MM.1S (cell line): ENCODE measurements around the gene DOCK10.

Experiments used
- DNase-seq: peaks from one replicate; pipeline ENCODE4 v3.0.0-alpha.2; 2015
- H2AFZ ChIP-seq: fragments of 300-600 bp; sonication (generic); 2 replicates; pipeline ENCODE4 v1.6.0; 2016; ENCODE audit warnings: antibody characterized with exemption, low read length
- H3F3A ChIP-seq: fragments of 300-600 bp; sonication (generic); 2 replicates; pipeline ENCODE4 v1.6.1; 2016; ENCODE audit warnings: mild to moderate bottlenecking, antibody characterized with exemption, low read length, moderate library complexity, mixed read lengths; ENCODE audit not compliant: insufficient read depth
- H3K27ac ChIP-seq: fragments of 300-600 bp; sonication (generic); 2 replicates; pipeline ENCODE4 v1.5.1; 2016; ENCODE audit warnings: mild to moderate bottlenecking, low read length
- H3K27me3 ChIP-seq: fragments of 300-600 bp; sonication (generic); replicated peaks from 2 replicates; pipeline ENCODE4 v1.6.0; 2016; ENCODE audit warnings: low read length; ENCODE audit not compliant: insufficient read depth
- H3K36me3 ChIP-seq: fragments of 300-600 bp; sonication (generic); replicated peaks from 2 replicates; pipeline ENCODE4 v1.6.1; 2016; ENCODE audit warnings: mild to moderate bottlenecking, low read length, mixed read lengths; ENCODE audit not compliant: insufficient read depth
- H3K4me1 ChIP-seq: fragments of 300-600 bp; sonication (generic); 2 replicates; pipeline ENCODE4 v1.6.1; 2016; ENCODE audit warnings: low read length, mixed read lengths
- H3K4me2 ChIP-seq: fragments of 300-600 bp; sonication (generic); 2 replicates; pipeline ENCODE4 v1.6.0; 2016; ENCODE audit warnings: low read depth, low read length
- H3K4me3 ChIP-seq: fragments of 300-600 bp; sonication (generic); 2 replicates; pipeline ENCODE4 v1.5.1; 2016; ENCODE audit warnings: low read length, mixed read lengths
- H3K79me2 ChIP-seq: fragments of 300-600 bp; sonication (generic); 2 replicates; pipeline ENCODE4 v1.6.1; 2016; ENCODE audit warnings: mixed run types, low read length, mixed read lengths
- H3K9ac ChIP-seq: fragments of 300-600 bp; sonication (generic); 2 replicates; pipeline ENCODE4 v1.6.1; 2016; ENCODE audit warnings: low read length, mixed read lengths
- H3K9me2 ChIP-seq: fragments of 300-600 bp; sonication (generic); replicated peaks from 2 replicates; pipeline ENCODE4 v1.6.1; 2016; ENCODE audit warnings: mild to moderate bottlenecking, low read length, mixed read lengths; ENCODE audit not compliant: insufficient read depth
- H3K9me3 ChIP-seq: fragments of 300-600 bp; sonication (generic); replicated peaks from 2 replicates; pipeline ENCODE4 v1.6.1; 2016; ENCODE audit warnings: mild to moderate bottlenecking, low read length, mixed read lengths; ENCODE audit not compliant: insufficient read depth
- H4K20me1 ChIP-seq: fragments of 300-600 bp; sonication (generic); 2 replicates; pipeline ENCODE4 v1.6.1; 2016; ENCODE audit warnings: mild to moderate bottlenecking, low read length, moderate library complexity, mixed read lengths; ENCODE audit not compliant: insufficient read depth
- EZH2 ChIP-seq: fragments of 300-600 bp; sonication (generic); optimal IDR thresholded peaks from 2 replicates; pipeline ENCODE3; 2017; ENCODE audit warnings: low read depth, mild to moderate bottlenecking, antibody characterized with exemption, low read length, mixed read lengths
- EZH2phosphoT487 ChIP-seq: fragments of 300-600 bp; sonication (generic); IDR thresholded peaks from 2 replicates; pipeline ENCODE4 v1.6.1; 2018; ENCODE audit warnings: antibody characterized with exemption, low read length
- TF ChIP-seq, protein P1 (sequence below): fragments of 300-600 bp; sonication (generic); IDR thresholded peaks from 2 replicates; pipeline ENCODE4 v1.5.1; 2016; ENCODE audit warnings: antibody characterized with exemption, low read length, mixed read lengths

DOCK10 gene

DNA sequence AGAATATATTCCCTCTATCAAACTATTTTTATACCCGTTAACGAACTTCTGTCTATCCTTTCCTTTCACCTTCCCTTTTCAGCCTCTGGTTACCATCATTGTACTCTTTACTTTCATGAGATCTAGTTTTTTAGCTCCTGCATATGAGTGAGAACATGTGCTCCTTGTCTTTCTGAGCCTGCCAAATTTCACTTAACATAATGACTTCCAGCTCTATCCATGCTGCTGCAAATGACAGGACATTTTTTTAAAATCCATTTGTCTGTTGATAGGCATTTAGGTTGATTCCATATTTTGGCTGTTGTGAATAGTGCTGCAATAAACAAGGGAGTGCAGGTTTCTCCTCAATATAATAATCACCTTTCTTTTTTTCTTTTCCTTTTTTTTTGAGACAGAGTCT, 317.9 kb downstream of the DOCK10 start:
- Histone ChIP-seq H3F3A (no peaks in the 10 kb centered on the region), H3K9me2 (no peaks in the 10 kb centered on the region), H3K4me3 (no peak overlapping the region), H3K36me3 (no peaks in the 10 kb centered on the region), H3K4me2 (no peak overlapping the region), H3K27ac (no peak overlapping the region), H3K9ac (no peak overlapping the region), H3K9me3 (no peaks in the 10 kb centered on the region), H4K20me1 (no peaks in the 10 kb centered on the region), H3K79me2 (no peaks in the 10 kb centered on the region), H3K27me3 (no peaks in the 10 kb centered on the region), H3K4me1 (no peaks in the 10 kb centered on the region), H2AFZ (no peak overlapping the region)
- DNase-seq = no peak
- TF ChIP-seq, protein P1, sequence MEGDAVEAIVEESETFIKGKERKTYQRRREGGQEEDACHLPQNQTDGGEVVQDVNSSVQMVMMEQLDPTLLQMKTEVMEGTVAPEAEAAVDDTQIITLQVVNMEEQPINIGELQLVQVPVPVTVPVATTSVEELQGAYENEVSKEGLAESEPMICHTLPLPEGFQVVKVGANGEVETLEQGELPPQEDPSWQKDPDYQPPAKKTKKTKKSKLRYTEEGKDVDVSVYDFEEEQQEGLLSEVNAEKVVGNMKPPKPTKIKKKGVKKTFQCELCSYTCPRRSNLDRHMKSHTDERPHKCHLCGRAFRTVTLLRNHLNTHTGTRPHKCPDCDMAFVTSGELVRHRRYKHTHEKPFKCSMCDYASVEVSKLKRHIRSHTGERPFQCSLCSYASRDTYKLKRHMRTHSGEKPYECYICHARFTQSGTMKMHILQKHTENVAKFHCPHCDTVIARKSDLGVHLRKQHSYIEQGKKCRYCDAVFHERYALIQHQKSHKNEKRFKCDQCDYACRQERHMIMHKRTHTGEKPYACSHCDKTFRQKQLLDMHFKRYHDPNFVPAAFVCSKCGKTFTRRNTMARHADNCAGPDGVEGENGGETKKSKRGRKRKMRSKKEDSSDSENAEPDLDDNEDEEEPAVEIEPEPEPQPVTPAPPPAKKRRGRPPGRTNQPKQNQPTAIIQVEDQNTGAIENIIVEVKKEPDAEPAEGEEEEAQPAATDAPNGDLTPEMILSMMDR = no peak
- TF ChIP-seq EZH2phosphoT487 = no peak
- no peak for TF ChIP-seq EZH2

DNA sequence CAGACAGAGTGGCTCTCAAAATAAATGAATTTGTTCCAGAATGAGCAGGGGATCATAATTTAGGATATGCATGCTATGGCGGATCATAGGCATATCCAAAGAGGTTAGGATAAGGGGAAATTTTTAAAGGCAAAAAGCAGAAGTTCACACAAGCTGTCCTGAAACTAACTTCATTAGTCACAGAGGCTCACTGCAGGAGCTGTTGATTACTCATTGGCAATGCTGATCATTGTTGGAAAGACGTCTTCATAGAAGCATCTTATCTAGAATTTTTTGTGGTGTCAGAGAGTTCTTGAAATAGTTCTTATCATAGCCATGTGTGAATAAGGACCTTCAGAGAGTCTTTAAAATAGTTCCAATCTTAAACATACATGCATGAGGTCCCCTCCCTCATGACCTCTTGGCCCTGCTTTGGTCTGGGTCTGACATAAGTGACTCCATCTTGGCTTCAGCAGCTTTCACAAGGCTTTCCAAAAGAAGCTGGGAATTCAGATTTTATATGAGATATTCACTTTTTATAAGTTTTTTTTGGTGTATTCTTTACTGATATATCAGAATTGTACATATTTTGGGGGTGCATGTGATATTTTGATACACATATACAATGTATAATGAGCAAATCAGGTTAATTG, 318.6 kb downstream of the DOCK10 start:
- H3K27me3 ChIP-seq = no peaks in the 10 kb centered on the region
- no peaks in the 10 kb centered on the region for H3F3A ChIP-seq
- H3K9me2 ChIP-seq = no peaks in the 10 kb centered on the region
- H3K9me3 ChIP-seq = no peaks in the 10 kb centered on the region
- no peaks in the 10 kb centered on the region for H3K4me1 ChIP-seq
- no peak overlapping the region for H3K27ac ChIP-seq
- H4K20me1 ChIP-seq = no peaks in the 10 kb centered on the region
- no peak overlapping the region for H3K9ac ChIP-seq
- H2AFZ ChIP-seq = no peak overlapping the region
- TF ChIP-seq, protein P1 = no peak
- DNase-seq = no peak
- no peaks in the 10 kb centered on the region for H3K36me3 ChIP-seq
- H3K79me2 ChIP-seq = no peaks in the 10 kb centered on the region
- H3K4me3 ChIP-seq = no peak overlapping the region
- H3K4me2 ChIP-seq = no peak overlapping the region

DNA sequence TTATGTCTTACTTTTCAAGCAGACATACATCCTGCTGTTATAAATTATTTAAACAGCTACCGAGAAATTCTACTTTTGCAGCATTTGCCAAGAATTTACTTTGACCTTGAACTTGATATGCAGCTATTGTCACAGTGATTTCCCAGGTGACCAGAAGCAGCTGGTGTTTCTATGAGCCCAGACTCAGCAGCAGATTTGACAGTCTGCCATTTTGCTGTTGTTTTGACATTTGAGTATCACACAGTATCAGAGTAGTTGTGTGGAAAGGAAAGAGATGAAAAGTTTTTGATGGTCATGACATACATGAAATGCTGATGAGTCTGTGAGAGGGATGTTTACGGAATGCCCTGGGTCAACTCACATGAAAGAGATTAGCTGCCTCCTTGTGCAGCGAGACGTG, 319.5 kb downstream of the DOCK10 start:
- H3K27ac ChIP-seq = no peak overlapping the region
- no peak overlapping the region for H3K4me2 ChIP-seq

More for the DNA sequence above, 319.5 kb downstream of the DOCK10 start:
- Histone ChIP-seq H3K4me3 (no peak overlapping the region), H3K27me3 (no peaks in the 10 kb centered on the region), H3K9me2 (no peaks in the 10 kb centered on the region), H3K9me3 (no peaks in the 10 kb centered on the region), H3F3A (no peaks in the 10 kb centered on the region), H2AFZ (no peak overlapping the region), H3K9ac (no peak overlapping the region), H4K20me1 (no peaks in the 10 kb centered on the region), H3K36me3 (no peaks in the 10 kb centered on the region), H3K4me1 (no peaks in the 10 kb centered on the region), H3K79me2 (no peaks in the 10 kb centered on the region)
- TF ChIP-seq, protein P1 = no peak
- TF ChIP-seq EZH2phosphoT487 (no peak), EZH2 (no peak)
- DNase-seq = no peak
